Measurements from ENCODE around the gene MAPK7. TPM values are rescaled to one million over a fixed set of nuclear protein-coding genes. Genes with fewer than 3 reads are reported as not detected.

Gene MAPK7
- total and polyA plus RNA-seq, 2 of the 4 experiments (the other 2 are of a cell fraction), result 9.7 to 25.4 TPM

DNA sequence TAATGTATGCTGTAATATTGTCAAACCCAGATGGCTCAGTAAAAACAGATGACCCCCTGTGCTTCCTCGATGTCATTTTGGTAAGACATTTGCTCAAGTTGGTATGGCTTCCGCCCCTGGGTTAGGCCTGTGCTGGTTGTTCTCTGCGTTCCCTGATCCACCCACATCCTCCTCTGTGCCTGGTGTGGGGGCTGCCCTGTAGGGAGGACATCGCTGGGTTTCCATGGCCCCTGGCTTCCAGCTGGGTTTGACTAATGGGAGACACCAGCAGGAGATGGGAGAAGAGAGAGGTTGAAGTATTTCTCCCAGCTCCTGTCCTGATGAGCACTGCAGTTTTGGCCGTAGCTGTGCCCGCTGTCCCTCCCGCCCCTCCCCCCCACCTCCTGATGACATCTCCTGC lies 13.1 kb downstream of the MAPK7 start:
- H4K91ac ChIP-seq (ENCODE audit: insufficient read depth, low read depth, low read length), result no peak overlapping the region
- H4K20me1 ChIP-seq (ENCODE audit: insufficient read depth, low read length), result no peaks in the 10 kb centered on the region; the same call in 1 of the 2 replicates
- no peak overlapping the region for H3K4ac ChIP-seq (ENCODE audit: low read depth, low read length)
- H3K14ac ChIP-seq (replicated peaks; ENCODE audit: low read depth, low read length), result no peak overlapping the region
- ATAC-seq (ENCODE audit: low read depth), result no peak
- H3K4me1 ChIP-seq (ENCODE audit: control insufficient read depth, insufficient read depth, low read length), result peaks cover 21% of the 10 kb centered on the region
- H2BK20ac ChIP-seq (ENCODE audit: low read depth, low read length), result no peak overlapping the region
- no peak overlapping the region for H3K23ac ChIP-seq (ENCODE audit: low read depth, low read length)
- no peak overlapping the region for H3K9ac ChIP-seq (ENCODE audit: low read depth, low read length)
- TF ChIP-seq MAFK (IDR thresholded peaks at IDR 0.05; ENCODE audit: low read depth, low read length), result no peak
- TF ChIP-seq MAZ (IDR thresholded peaks at IDR 0.05; ENCODE audit: borderline replicate concordance, low read depth, low read length), result no peak
- TF ChIP-seq MXI1 (IDR thresholded peaks at IDR 0.05; ENCODE audit: borderline replicate concordance, low read depth, low read length), result no peak
- TF ChIP-seq, protein P1, sequence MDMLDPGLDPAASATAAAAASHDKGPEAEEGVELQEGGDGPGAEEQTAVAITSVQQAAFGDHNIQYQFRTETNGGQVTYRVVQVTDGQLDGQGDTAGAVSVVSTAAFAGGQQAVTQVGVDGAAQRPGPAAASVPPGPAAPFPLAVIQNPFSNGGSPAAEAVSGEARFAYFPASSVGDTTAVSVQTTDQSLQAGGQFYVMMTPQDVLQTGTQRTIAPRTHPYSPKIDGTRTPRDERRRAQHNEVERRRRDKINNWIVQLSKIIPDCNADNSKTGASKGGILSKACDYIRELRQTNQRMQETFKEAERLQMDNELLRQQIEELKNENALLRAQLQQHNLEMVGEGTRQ (IDR thresholded peaks at IDR 0.05; ENCODE audit: low read depth, low read length), result no peak
- no peak for TF ChIP-seq POLR2A (IDR thresholded peaks at IDR 0.05; ENCODE audit: low read depth, low read length)
- no peak for TF ChIP-seq NFE2L2 (IDR thresholded peaks at IDR 0.05; ENCODE audit: low read depth, low read length)
- TF ChIP-seq, protein P2, sequence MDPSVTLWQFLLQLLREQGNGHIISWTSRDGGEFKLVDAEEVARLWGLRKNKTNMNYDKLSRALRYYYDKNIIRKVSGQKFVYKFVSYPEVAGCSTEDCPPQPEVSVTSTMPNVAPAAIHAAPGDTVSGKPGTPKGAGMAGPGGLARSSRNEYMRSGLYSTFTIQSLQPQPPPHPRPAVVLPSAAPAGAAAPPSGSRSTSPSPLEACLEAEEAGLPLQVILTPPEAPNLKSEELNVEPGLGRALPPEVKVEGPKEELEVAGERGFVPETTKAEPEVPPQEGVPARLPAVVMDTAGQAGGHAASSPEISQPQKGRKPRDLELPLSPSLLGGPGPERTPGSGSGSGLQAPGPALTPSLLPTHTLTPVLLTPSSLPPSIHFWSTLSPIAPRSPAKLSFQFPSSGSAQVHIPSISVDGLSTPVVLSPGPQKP (IDR thresholded peaks at IDR 0.05; ENCODE audit: borderline replicate concordance, low read depth, low read length), result no peak
- no peak for TF ChIP-seq CEBPB (IDR thresholded peaks at IDR 0.05; ENCODE audit: low read depth, low read length)
- TF ChIP-seq, protein P3, sequence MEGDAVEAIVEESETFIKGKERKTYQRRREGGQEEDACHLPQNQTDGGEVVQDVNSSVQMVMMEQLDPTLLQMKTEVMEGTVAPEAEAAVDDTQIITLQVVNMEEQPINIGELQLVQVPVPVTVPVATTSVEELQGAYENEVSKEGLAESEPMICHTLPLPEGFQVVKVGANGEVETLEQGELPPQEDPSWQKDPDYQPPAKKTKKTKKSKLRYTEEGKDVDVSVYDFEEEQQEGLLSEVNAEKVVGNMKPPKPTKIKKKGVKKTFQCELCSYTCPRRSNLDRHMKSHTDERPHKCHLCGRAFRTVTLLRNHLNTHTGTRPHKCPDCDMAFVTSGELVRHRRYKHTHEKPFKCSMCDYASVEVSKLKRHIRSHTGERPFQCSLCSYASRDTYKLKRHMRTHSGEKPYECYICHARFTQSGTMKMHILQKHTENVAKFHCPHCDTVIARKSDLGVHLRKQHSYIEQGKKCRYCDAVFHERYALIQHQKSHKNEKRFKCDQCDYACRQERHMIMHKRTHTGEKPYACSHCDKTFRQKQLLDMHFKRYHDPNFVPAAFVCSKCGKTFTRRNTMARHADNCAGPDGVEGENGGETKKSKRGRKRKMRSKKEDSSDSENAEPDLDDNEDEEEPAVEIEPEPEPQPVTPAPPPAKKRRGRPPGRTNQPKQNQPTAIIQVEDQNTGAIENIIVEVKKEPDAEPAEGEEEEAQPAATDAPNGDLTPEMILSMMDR (conservative IDR thresholded peaks at IDR 0.05; ENCODE audit: low read depth, low read length), result no peak
- TF ChIP-seq BHLHE40 (IDR thresholded peaks at IDR 0.05; ENCODE audit: low read depth, low read length), result no peak
- no peak for TF ChIP-seq CHD1 (IDR thresholded peaks at IDR 0.05; ENCODE audit: low read depth, low read length)
- no peak for TF ChIP-seq RCOR1 (IDR thresholded peaks at IDR 0.05; ENCODE audit: insufficient replicate concordance, low read length)
- TF ChIP-seq RFX5 (IDR thresholded peaks at IDR 0.05; ENCODE audit: low read depth, low read length), result no peak
- H3K4me3 ChIP-seq (ENCODE audit: insufficient read depth, low read depth, low read length), result no peak overlapping the region
- intact Hi-C loops (cut with micrococcal nuclease), result no loop called here
- in situ Hi-C loops (cut with MboI; ENCODE audit: low sequenced_read_pairs), result no loop called here
- H2BK5ac ChIP-seq (ENCODE audit: low read depth, low read length, poor library complexity, severe bottlenecking), result no peak overlapping the region
- H4K5ac ChIP-seq (ENCODE audit: low read depth, low read length), result no peak overlapping the region
- H2AK9ac ChIP-seq (replicated peaks; ENCODE audit: low read depth, low read length, poor library complexity), result no peak overlapping the region
- H3K4me2 ChIP-seq (ENCODE audit: low read depth, low read length), result no peak overlapping the region
- no peak overlapping the region for H2AFZ ChIP-seq (replicated peaks; ENCODE audit: low read length, poor library complexity)
- H2BK15ac ChIP-seq (ENCODE audit: low read depth, low read length), result no peak overlapping the region
- no peak overlapping the region for H3K56ac ChIP-seq (ENCODE audit: extremely low read depth, insufficient read depth, low read length)
- no peaks in the 10 kb centered on the region; a peak in 1 of 4 replicates for H3K79me1 ChIP-seq (ENCODE audit: low read depth in 1 of 2, low read length in 2 of 2)
- H3K27ac ChIP-seq (ENCODE audit: insufficient read depth, low read length), result no peak overlapping the region
- dilution Hi-C loops (cut with HindIII; ENCODE audit: low sequenced_read_pairs, unreplicated experiment), result no loop called here
- no peak overlapping the region for H4K8ac ChIP-seq (ENCODE audit: low read depth in 2 of 2, low read length in 2 of 2)
- WGBS, 2 experiments (ENCODE audit: extremely low coverage in 2 of 2, insufficient read length in 1 of 2), result no CpG with 5 or more reads among the region's 7 CpGs
- no peak overlapping the region; the same call in 1 of the 2 replicates for H3K18ac ChIP-seq (ENCODE audit: low read depth, low read length)
- H2BK120ac ChIP-seq (ENCODE audit: low read depth, low read length), result 0 out of 2 replicates have a peak overlapping the region, but pooled peaks have one; percentile 21
- no peaks in the 10 kb centered on the region for H3K27me3 ChIP-seq (ENCODE audit: control insufficient read depth, insufficient read depth, low read length)
- no peaks in the 10 kb centered on the region for H3K9me3 ChIP-seq (ENCODE audit: control insufficient read depth, insufficient read depth, low read length)
- ChIA-PET CTCF (no interaction called here), POLR2A (ENCODE audit: unreplicated experiment) (no interaction called here)
- no peaks in the 10 kb centered on the region for H3K36me3 ChIP-seq (ENCODE audit: control insufficient read depth, insufficient read depth, low read length)
- no peak for DNase-seq
- BruUV-seq (replicated peaks), result no TSS peak
- H3K9me1 ChIP-seq (ENCODE audit: insufficient read depth, low read length), result peaks cover 17% of the 10 kb centered on the region
- no peak overlapping the region for H2AK5ac ChIP-seq (ENCODE audit: low read depth, low read length)

All from IMR-90 (cell line).